GM21447 (cell line): Measurements from ENCODE around the gene ZSWIM4.
"Not testable (repeated sequence)": the region's sequence is repeated elsewhere in the genome, so short reads cannot be mapped to it uniquely, and the experiment has no call there.

Source experiments
- ATAC-seq: cut with Tn5 transposase; IDR thresholded peaks from one replicate; pipeline ENCODE4 v1.9.1; 2021; ENCODE audit not compliant: unreplicated experiment

Gene ZSWIM4

DNA sequence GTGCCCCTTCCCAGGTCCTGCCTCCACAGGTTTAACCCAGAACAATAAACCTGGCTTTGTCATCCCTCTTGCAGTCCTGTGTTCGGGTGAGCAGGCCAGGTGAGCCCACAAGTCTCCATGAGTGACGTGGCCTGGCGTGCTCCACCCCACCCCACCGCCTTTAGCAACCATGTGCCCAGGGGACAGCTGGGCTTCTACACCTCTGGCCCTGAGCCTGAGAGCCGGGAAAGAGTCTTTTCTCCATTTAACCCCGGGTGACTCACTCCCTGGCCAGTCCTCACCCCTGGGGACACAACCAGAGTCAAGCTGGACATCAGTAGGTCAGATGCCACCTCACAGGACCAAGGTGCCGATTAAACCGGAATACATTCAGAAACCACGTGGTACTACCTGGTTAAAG is 16.8 kb upstream of the ZSWIM4 start:
- no peak for ATAC-seq

DNA sequence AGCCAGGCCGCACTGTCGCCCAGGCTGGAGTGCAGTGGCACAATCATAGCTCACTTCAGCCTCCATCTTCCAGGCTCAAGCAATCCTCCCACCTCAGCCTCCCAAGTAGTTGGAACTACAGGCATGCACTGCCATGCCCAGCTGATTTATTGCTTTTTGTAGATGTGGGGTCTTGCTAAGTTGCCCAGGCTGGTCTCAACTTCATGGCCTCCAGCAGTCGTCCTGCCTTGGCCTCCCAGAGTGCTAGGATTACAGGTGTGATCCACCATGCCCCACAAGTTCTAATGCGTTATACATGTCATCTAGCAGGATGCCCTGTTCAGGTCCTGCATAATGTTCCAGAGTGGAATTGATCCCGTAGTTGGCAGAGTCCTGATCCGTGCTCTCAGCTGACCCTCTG is 16.4 kb upstream of the ZSWIM4 start:
- no peak for ATAC-seq

DNA sequence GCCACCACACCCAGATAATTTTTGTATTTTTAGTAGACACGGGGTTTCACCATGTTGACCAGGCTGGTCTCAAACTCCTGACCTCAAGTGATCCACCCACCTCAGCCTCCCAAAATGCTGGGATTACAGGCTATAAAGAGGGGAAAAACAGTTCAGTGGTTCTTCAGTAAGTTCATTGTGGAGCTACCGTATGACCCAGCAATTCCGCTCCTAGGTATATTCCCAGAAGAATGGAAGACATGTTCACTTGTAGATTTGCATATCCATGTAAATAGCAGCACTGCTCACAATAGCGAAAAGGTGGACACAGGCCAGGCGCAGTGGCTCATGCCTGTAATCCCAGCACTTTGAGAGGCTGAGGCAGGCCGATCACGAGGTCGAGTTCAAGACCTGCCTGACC is 15.4 kb upstream of the ZSWIM4 start:
- ATAC-seq = not testable (repeated sequence)

DNA sequence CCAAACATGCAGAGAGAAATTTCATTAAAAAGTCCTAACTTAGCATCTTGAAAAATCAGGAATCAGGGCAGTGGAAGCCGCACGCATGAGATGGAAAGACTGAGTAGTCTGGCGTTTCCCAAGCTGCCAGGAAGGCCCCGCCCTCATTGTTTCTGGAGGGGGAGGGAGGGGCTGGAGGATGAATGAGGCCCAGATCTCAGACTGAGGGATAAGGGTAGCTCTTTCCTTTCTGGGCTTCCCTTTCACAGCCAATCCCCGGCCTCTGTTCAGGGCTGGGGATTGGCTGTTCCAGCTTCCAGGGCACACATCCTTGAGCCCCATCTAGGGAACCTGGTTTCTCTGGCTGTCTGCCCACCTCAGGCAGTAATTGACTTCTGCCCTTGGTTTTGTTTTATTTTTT is 13.7 kb upstream of the ZSWIM4 start:
- no peak for ATAC-seq

DNA sequence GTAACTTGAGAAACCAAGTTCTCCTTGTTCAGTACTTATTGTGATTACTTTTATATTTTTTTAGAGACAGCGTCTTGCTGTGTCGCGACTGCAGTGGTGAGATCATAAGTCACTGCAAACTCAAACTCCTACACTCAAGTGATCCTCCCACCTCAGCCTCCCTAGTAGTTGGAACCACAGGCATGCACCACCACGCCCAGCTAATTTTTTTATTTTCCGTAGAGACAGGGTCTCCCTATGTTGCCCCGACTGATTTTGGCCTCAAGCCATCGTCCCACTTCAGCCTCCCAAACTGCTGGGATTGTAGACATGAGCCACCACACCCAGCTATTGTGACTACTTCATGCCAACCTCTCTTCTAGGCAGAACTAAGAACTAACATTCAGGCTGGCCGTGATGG is 12.7 kb upstream of the ZSWIM4 start:
- ATAC-seq = no peak

DNA sequence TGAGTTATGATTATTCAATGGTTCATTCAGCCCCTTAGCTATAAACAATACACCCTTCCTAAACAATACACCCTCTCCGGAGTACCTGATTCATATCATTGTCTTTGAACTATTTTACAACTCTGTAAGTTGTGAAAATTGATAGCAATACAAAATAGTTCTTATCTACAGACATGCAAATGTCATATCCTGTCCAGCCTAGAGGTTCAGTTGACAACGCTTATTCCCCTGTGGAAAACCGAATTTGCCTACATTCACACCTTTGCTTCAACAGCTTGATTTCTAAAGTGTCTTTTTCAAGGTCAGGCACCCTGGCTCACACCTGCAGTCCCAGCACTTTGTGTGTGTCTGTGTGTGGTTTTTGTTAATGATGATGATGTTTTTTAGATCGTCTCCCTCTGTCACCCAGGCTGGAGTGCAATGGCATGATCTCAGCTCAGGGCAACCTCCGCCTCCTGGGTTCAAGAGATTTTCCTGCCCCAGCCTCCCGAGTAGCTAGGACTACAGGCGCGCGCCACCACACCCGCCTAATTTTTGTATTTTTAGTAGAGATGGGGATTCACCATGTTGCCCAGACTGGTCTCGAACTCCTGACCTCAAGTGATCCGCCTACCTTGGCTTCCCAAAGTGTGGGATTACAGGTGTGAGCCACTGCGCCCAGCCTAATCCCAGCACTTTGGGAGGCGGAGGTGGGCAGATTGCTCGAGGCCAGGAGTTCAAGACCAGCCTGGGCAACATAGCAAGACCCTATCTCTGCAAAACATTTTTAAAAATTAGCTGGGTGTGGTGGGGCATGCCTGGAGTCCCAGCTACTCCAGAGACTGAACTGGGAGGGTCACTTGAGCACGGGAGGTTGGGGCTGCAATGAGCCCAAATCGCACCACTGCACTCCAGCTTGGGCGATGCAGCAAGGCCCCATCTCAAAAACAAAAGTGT is 11.4 kb upstream of the ZSWIM4 start:
- no peak for ATAC-seq

DNA sequence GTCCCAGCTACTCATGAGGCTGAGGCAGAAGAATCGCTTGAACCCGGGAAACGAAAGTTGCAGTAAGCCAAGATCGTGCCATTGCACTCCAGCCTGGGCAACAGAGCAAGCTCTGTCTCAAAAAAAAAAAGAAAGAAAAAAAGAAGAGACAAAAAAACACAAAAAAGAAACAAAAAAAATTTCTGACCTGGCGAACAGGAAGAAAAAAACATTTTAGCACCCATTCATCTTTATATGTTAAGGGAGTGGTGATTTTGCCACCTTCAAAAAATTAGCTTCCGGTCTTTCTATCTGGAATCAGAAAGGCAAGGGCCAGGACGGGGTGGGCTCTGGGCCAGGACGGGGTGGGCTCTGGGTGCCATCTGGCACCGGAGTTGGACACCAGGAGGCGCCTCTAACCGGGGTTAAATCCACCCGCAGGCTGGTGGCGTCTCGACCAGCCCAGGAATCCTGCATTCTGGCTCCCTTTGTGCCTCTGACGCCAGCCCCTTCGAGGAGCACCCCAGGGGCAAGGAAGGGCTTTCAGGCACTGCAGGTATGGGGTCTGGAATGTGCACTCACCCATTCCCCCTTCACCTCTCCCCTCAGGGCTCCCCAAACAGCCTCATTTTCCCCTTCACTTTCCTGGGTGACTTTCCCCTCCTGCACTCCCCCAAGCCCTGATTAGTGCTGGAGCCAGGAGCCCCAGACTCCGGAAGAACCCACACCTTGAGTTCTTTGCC is 10.4 kb upstream of the ZSWIM4 start:
- no peak for ATAC-seq

DNA sequence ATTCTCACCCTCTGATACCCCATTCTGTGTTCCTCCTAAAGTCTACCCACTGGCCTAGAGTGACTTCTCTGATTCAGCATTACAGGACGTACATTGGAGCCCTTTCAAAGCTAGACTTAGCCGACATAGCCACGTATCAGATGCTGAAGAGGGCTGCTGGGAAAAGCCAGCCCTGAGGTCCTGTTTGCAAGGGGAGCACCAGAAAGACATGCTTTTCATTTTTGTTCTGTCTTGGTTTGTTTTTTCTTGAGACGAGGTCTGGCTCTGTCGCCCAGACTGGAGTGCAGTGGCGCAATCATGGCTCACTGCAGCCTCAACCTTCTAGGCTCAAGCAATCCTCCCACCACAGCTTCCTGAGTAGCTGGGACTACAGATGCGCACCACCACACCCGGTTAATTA is 6.3 kb upstream of the ZSWIM4 start:
- no peak for ATAC-seq

DNA sequence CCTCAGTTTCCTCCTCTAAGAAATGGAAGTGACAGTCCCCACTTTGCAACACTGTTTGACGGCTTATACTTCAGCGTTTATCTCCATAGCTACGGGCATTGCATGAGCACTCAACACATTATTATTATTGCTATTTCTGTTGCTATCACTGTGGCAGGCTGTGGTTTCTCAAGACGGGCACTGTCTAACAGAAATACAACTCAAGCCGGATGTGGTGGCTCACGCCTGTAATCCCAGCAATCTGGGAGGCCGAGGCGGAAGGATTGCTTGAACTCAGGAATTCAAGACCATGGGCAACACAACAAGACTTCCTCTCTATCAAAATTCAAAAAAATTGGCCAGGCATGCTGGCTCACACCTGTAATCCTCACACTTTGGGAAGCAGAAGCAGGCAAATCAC is 4.9 kb upstream of the ZSWIM4 start:
- ATAC-seq = no peak

DNA sequence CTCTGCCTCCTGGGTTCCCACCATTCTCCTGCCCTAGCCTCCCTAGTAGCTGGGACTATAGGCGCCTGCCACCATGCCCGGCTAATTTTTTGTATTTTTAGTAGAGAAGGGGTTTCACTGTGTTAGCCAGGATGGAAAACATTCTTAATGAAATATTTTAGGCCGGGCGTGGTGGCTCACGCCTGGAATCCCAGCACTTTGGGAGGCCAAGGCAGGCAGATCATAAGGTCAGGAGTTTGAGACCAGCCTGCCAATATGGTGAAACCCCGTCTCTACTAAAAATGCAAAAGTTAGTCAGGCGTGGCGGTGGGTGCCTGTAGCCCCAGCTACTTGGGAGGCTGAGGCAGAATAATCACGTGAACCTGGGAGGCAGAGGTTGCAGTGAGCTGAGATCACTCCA is 1.9 kb upstream of the ZSWIM4 start:
- not testable (repeated sequence) for ATAC-seq

DNA sequence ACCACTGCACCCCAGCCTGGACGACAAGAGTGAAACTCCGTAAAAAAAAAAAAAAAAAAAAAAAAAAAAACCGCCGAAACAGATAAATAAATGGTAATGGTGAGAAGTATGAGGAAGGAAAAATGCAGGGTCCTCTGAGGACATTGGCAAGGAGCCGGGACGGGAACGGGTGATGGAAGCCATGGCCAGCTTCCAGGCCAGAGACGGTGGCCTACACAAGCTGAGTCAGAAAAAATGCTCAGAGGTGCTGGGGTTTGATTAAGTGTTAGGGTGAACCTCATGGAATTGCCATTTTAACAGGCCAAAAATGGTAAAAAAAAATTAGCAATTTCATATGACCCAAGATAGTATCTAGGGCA is 866 bp upstream of the ZSWIM4 start:
- ATAC-seq = no peak

DNA sequence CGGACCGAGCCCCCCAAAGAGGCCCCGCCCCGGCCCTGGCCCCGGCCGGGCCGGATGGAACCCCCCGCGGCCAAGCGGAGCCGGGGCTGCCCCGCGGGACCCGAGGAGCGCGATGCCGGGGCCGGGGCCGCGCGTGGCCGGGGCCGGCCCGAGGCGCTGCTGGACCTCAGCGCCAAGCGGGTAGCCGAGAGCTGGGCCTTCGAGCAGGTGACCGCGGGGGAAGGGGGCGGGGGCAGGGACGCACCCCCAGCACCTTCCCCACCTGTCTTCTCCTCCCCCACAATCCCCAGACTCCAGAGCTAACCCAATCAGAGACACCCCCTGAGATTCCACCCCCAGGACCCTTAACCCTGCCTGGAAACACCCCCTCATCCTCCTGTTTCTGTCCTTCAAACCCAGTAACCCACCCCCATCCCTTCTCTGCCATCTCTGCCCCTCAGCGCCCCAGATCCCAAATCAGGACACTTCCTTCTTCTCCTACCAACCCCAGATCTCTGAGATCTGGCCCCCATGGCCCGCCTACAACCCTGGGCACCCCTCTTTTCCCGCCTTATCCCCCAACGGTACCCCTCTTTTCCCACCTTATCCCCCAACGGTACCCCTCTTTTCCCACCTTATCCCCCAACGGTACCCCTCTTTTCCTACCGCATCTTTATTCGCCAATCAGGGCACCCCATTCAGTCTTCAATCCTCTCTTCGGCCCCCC is 505 bp downstream of the ZSWIM4 start:
- ATAC-seq = peak; percentile 28

DNA sequence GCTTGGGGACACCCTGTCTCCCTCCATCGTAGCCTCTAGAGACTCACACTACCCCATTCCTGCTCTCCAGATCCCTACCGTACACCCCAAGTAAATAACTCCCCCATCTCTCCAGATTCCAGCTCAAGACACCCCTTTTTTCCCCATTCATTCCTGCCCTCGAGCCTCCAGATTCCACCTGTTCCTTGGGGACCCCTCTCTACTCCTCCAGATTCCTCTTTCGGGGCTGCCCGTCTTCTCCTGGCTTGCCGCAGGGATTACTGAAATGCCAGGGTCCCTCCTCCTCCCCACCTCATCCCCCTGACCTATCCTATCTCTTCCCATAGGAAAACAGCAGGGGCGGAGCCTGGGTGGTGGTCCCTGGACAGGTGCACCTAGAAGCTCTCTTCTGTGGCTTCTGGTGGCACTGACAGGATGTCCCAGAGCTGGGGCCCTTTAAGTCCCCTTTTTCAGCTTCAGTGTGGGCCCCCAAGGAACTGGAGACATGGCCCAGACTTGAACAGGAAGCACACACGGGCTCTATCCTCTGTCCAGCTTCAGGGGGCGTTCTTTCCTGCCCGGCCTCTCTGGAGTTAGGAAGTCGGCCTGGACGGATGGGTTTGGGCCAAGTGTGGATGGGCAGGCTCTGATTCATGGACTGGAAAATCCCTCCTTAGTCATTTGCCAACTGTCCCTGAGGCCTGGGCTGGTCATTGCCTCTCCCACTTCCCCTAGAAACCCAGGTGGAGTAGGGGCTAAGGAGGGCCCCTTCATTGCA is 1.2 kb downstream of the ZSWIM4 start:
- no peak for ATAC-seq

DNA sequence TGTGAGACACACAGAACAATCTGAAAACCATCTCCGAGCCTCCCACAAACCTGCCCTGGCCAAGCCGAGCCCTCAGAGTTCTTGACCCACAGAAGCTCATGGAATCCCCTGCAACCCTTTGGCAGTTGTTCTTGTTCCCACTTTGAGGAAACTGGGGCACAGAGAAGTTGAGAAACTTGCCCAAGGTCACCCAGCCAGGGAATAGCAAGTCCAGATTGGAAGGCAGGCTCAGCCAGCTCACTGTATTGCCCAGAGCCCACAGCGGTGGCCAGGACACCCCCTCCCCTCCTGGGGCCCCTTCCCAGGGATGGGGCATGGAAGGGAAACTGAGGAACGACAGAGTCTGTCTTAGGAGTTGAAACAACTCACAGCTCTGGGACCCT is 1.8 kb downstream of the ZSWIM4 start:
- no peak for ATAC-seq

DNA sequence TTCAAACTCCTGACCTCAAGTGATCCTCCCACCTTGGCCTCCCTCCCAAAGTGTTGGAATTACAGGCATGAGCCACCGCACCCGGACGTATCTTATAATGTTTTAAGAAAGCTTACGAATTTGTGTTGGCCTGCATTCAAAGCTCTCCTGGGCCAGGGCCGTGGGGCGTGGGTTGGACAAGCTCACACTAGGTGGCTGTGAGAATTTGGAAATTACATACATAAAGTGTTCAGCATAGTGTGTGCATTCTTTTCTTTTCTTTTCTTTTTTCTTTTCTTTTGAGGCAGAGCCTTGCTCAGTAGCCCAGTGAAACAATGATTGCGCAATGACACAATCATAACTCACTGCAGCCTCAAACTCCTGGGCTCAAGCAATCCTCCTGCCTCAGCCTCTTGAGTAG is 2.6 kb downstream of the ZSWIM4 start:
- ATAC-seq = no peak

DNA sequence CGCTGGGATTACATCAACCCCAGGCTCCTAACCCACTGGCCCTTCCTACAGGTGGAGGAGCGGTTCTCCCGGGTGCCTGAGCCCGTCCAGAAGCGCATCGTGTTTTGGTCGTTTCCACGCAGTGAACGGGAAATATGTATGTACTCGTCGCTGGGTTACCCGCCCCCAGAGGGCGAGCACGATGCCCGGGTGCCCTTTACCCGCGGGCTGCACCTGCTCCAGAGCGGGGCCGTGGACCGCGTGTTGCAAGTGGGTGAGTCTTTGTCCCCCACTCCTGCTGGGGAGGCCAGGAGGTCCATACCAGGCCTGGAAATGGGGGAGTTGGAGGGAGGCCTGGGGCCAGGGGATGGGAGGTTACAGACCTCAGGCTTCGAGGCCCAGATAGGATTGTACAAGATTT is 4.4 kb downstream of the ZSWIM4 start:
- ATAC-seq = no peak

DNA sequence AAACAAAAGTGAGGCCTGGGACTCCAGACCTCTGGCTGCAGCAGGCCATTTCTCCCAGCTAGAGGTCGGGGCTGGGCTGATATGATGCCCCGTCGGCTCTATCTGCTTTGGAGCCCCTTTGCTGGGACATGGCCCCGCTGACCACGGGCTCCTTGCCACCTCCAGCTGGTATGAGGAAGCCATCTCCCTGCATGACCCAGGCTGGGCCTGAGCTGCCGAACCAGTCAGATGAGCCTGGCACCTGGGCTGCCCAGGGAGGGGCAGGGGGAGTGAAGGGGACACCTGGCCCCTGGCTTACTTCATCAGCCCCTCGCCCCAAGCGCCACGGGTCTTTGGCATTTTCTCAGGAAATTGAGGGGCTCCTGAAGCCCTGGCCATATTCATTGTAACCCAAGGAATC is 7.8 kb downstream of the ZSWIM4 start:
- no peak for ATAC-seq

DNA sequence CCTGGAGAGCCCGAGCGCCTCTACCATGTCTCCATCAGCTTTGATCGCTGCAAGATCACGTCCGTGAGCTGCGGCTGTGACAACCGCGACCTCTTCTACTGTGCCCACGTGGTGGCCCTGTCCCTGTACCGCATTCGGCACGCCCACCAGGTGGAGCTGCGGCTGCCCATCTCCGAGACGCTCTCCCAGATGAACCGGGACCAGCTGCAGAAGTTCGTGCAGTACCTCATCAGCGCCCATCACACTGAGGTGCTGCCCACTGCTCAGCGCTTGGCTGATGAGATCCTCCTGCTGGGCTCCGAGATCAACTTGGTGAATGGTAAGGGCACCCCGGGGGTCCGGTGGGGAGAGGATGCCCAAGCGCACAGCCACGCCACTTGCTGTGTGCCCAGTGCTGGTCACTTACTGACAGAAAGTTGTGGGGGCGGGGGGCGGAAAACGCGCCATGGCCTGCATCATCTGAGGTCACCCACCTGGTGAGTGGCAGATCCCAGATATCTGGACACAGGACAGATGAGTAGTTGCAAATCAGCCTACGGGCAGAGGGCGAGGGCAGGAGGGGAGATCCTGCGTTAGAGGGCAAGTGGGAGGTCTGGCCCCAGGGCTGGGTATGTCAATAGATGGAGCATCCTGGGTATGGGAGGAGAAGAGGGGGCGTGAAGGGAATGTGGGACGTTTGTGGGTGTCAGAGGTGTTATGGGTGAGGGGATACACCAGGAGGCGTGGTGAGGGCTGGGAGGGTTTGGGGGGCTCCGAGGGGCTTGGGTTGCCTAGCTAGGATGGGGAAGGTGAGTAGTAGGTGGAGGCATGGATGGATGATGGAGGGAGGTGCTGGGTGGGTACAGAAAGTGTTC is 9.8 kb downstream of the ZSWIM4 start:
- no peak for ATAC-seq

DNA sequence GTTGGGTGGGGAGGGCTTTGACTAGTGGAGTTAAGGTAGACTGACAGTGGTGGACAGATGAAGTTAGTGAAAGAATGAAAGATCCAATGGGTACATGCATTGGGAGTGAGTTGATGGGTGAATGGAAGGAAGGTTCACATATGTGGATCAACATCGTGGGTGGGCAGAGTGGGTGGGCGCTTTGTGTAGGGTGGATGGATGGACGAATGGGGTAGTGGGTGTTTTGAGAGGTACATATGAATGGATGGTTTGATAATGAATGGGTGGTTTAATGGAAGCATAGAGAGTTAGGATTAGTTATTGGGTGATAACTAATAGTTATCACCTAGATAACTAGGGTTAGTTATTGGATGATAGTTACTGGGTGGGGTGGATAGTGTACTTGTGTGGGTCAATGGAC is 11.5 kb downstream of the ZSWIM4 start:
- ATAC-seq = no peak

DNA sequence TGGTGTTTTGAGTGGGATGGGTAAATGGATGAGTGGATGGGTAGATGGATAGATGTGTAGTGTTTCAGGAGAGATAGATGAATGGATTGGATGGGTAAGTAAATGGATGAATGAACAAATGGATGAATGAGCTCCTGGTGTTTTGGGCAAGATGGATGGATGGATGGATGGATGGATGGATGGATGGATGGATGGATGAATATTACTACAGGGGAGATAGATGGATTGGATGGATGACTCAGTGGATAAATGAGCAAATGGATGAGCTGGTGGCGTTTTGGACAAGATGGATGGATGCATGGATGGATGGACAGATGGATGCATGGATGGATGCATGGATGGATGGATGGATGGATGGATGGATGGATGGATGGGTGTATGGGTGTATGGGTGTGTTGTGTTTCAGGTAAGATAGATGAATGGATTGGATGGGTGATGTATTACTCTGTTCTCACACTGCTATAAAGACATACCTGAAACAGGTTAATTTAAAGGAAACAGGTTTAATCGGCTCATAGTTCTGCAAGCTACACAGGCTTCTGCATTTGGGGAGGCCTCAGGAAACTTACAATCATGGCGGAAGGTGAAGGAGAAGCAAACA is 12.3 kb downstream of the ZSWIM4 start:
- ATAC-seq = no peak
